ENCODE data around the gene RBPJ.

GRCh38 chr4:26360273-26360672, 39.5 kb downstream of the RBPJ start:
- TF ChIP-seq CTCF (IDR thresholded peaks at IDR 0.05; ENCODE audit: low read length) = no peak
- TF ChIP-seq EZH2phosphoT487 (IDR thresholded peaks at IDR 0.05; ENCODE audit: low read length) = no peak
- TF ChIP-seq EZH2 (optimal IDR thresholded peaks at IDR 0.05; ENCODE audit: low read depth, low read length) = no peak

All from MM.1S (cell line).